ENCODE results near the gene SESTD1.
"Not testable (repeated sequence)": the region's sequence is repeated elsewhere in the genome, so short reads cannot be mapped to it uniquely, and the experiment has no call there.

Gene SESTD1

DNA sequence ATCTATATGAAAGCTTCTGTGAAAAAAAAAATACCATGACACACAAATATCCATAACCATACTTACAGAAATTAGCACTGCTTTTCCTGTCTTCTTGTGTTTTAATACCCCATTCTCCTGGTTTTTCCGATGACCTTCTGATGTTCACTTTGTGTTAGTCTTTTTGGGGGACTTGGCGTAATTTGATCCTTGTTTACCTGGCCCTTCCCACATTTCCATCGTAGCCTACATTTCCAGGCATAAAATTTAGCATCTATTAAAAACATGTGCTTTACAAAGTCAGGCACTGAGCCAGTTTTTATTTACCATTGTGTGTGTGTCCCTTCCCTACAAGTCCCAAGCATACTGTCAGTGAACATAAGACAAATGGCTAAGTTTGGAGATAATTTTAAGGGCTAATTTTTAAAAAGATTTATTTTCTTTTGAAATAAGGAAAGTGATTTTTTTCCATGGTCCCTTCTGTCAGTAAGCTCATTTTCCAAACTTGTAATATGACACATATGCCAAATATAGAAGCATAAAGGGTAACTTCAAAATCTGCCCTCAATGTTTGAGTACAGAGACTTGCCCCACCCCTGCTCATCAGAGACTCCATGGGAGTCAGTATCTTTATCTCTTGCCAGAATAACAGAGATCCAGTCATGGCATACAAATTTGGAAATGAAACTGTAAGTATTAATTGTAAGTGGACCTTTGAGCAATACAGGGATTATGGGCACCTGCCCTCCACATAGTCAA lies 27.3 kb downstream of the SESTD1 start:
- no peak for DNase-seq

- no peak for DNase-seq
Observed at GRCh38 chr2:179235463-179236108, 29.0 kb downstream of the SESTD1 start.

DNA sequence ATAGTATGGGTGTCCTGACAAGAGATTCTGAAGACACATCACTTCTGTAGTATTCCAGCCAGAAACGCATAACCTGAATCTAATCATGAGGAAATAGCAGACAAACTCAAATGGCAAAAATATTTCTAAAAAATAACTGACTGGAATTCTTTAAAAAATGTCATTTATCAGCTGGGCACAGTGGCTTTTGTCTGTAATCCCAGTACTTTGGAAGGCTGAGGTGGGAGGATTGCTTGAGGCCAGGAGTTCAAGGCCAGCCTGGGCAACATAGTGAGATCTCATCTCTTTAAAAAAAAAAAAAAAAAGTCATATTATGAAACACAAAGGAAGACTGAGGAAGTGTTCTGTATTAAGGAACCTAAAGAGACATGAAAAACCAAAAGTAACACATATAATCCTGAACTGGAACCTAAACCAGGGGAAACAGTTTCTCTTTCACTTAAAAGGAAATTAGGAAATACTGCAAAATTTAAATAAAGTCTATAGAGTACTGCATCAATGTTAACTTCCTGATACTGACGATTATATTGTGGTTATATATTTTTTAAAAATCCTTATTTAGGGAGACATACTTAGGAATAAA lies 29.9 kb downstream of the SESTD1 start:
- no peak for DNase-seq

GRCh38 chr2:179233626-179234430 lies 30.8 kb downstream of the SESTD1 start:
- DNase-seq = no peak

DNA sequence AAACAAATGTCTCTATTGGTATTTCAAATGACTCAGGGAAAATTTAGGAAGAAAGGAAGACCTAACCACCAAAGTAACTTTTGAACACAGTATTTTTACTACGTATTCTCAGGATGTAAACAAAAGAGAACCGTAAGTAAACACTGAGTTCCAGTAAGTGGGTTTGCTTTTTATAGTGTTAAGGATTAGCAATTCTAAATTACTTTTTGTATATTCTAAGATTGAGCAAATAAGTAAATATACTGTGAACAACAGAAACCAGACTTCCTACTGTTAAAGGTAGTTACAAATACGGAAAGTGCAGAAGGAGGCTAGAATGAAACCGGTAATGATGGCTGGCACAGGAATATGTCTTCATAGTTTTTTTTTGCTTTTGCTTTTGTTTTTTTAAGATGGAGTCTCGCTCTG lies 31.5 kb downstream of the SESTD1 start:
- no peak for DNase-seq

DNA sequence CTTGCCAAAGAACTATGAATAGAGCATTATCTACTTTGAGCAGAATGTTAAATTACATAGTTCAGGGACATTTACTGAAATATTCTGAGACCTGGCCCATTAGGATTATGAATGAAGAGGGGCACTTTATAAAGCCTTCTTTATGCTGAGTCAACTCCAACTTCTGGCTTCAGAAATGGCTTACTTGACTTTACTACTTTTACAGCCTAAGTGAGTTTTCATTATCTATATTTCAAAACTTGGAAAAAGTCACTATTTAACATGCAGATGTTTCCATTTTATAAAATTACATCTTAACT lies 37.7 kb downstream of the SESTD1 start:
- no peak for DNase-seq

- peak; percentile 33 for DNase-seq
Observed at GRCh38 chr2:179226203-179226960, 38.2 kb downstream of the SESTD1 start.

DNA sequence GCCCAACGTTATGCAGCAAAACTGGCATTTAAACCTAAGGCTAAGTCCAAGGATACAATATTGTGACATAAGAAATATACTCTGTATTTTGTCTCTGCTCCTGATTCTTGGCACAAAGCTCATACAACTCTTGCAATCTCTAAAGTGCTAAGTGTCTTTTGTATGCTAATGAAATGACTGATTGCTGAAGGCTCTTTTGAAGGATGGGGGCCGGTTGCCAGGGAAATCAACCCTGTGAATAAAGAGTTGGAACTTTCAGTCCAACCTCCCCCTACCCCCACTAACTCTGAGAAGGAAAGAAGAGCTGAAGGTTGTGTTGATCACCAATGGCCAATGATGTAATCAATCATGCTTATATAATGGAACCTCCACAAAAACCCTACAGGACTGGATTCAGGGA lies 40.3 kb downstream of the SESTD1 start:
- no peak for DNase-seq

DNA sequence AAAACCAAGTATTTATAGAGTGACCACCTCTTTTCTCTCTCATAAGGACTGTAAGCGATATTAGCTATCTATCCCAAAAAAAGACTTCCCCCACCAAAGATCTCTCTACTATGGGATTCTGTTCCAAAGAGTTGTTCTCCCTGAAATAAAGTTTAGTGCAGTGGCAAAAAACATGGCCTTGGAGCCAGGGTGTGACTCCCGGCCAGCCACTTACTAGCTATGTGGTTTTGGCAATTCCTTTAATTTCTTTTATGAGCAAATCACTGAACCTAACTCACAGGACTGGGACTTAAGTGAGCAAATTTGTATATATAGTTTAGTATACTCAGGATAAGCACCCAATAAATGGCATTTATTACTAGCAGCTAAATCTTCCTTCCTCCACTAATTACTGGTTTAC lies 42.6 kb downstream of the SESTD1 start:
- no peak for DNase-seq

DNA sequence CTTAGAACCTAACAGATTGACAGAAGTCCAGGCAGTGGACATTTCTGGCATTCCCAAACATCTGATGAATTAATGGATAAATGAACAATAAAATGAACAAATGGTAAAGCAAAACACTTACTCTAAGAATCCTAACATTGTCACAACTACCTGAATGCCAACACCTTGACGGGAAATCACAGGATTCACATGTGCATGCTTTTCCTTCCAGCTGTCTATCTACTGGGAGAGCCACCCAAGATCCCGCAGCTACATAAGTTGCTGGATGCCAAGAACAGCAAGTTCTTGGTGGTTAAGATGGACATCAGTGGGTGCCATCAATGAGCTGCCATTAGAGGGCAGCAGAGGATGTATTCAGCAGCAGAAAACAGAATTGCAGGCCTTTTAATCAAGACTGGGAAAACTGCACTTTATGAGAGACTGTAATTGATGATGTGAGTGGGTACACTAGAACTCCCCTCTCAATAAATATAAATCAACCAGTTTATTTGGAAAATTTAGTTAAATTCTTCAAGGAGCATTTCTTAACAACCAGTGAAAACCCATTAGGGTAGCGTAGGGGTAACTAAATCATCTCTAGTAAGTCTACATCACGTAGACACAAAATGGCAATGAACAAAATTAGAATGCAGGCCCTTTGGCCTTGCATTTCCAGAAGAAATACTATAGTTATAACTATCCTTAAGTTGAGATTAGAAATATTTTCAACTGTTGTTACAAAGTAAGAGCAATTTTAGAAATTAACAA lies 45.6 kb downstream of the SESTD1 start:
- DNase-seq = peak; percentile 23

DNA sequence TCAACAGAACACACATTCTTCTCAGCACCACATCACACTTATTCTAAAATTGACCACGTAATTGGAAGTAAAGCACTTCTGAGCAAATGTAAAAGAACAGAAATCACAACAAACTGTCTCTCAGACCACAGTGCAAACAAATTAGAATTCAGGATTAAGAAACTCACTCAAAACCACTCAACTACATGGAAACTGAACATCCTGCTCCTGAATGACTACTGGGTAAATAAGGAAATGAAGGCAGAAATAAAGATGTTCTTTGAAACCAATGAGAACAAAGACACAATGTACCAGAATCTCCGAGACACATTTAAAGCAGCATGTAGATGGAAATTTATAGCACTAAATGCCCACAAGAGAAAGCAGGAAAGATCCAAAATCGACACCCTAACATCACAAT lies 50.0 kb downstream of the SESTD1 start:
- not testable (repeated sequence) for DNase-seq

GRCh38 chr2:179211355-179211754 lies 53.3 kb downstream of the SESTD1 start:
- DNase-seq = no peak

DNA sequence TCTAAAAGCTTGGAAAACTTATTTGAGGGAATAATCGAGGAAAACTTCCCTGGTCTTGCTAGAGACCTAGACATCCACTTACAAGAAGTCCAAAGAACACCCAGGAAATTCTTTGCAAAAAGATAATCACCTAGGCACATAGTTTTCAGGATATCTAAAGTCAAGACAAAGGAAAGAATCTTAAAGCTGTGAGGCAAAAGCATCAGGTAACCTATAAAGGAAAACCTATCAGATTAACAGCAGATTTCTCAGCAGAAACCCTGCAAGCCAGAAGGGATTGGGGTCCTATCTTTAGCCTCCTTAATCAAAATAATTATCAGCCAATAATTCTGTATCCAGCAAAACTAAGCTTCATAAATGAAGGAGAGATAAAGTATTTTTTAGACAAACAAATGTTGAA lies 56.4 kb downstream of the SESTD1 start:
- DNase-seq = not testable (repeated sequence)

DNA sequence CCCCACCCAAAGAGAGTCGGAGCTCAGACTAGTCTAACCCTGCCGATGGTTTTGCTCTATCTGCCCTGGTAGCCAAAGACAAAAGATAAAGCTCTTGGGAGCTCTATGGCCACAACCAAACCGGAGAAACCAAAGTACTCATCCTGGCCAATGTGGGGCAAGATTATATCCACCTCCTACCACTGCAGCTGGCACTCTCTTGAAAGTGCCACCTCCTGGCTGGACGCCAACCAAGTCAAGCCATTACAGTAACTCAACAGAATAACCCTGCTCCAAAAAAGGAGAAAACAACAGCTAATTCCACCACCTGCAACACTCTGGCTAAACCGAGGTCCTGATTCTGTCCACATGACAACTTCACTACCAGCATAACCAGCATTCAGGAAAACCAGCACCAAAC lies 57.6 kb downstream of the SESTD1 start:
- no peak for DNase-seq

DNA sequence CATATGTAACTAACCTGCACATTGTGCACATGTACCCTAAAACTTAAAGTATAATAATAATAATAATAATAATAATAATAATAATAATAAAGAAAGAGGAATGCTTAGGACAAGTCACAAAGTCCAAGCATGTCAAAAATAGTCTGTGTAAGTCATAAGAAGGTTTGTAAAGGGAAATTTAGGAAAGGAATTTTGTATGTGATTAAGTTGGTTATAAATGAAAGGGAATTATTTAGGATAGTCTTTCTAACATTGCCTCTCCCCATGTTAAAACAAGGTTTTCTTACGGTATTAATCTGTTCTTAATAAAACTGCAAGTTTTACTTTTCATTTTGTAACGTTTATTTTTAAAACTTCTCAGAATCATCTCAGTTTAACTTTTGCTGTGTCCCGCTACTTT lies 62.8 kb downstream of the SESTD1 start:
- DNase-seq = no peak

DNA sequence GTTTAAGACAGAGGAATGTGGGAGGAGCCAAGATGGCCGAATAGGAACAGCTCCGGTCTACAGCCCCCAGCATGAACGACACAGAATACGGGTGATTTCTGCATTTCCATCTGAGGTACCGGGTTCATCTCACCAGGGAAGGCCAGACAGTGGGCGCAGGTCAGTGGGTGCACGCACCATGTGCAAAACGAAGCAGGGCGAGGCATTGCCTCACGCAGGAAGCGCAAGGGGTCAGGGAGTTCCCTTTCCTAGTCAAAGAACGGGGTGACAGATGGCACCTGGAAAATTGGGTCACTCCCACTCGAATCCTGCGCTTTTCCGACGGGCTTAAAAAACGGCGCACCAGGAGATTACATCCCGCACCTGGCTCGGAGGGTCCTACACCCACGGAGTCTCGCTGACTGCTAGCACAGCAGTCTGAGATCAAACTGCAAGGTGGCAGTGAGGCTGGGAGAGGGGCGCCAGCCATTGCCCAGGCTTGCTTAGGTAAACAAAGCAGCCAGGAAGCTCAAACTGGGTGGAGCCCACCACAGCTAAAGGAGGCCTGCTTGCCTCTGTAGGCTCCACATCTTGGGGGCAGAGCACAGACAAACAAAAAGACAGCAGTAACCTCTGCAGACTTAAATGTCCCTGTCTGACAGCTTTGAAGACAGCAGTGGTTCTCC lies 68.6 kb downstream of the SESTD1 start:
- DNase-seq = not testable (repeated sequence)

- no peak for DNase-seq
Observed at GRCh38 chr2:179195141-179195540, 69.5 kb downstream of the SESTD1 start.

GRCh38 chr2:179193759-179194394 lies 70.8 kb downstream of the SESTD1 start:
- no peak for DNase-seq

- DNase-seq = no peak
Observed at GRCh38 chr2:179191110-179191509, 73.5 kb downstream of the SESTD1 start.

- no peak for DNase-seq
Observed at GRCh38 chr2:179186126-179186525, 78.5 kb downstream of the SESTD1 start.

DNA sequence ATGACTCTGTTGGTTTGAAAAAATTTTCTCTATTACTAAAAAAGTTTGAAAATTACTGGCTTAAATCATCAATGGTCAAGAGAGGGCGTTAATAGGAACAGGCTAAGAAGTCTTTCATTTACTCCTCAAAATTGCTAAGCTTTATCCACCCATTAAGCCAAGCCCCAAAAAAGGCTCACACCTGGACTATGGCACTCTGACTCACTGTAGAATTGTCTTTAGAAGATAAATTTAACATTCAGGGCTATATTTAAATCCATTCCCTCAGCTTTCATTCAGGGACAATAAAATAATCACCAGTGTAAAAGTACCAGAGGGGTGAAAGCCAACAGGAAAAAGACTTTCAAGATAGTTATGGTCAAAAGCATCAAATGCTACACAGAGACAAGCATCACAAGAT lies 80.0 kb downstream of the SESTD1 start:
- no peak for DNase-seq

Data from NCI-H1092 (cell line).